Endothelial cell of umbilical vein (primary cell): ENCODE data around the gene IQGAP2. TPM values are rescaled to one million over a fixed set of nuclear protein-coding genes. Genes with fewer than 3 reads are reported as not detected.

Experiments used
- BruUV-seq: library from RNA; stranded (reverse); fragments of 400-500 nt; replicated peaks from 2 replicates; lab custom pipeline; 2021; lab: Mats Ljungman, UMichigan
- CTCF ChIA-PET: fragments of 300-600, 350-600 bp; sonication (Branson Sonifier 250); formaldehyde crosslinking; loops from one replicate; lab custom pipeline; 2021; ENCODE audit warnings: antibody characterized with exemption, inconsistent platforms; lab: Charles Lee
- POLR2A ChIA-PET: fragments of 300-600, 350-600 bp; sonication (Branson Sonifier 250); formaldehyde crosslinking; loops from one replicate; lab custom pipeline; 2021; ENCODE audit warnings: antibody characterized with exemption, inconsistent platforms; lab: Charles Lee
- DNase-seq: peaks from one replicate; pipeline ENCODE4 v3.0.0-alpha.2; 2011; ENCODE audit warnings: low read depth, low spot score
- FAIRE-seq: peaks from 2 replicates; lab custom pipeline; 2011; peaks lifted over from hg19 to GRCh38; lab: Jason Lieb, UNC
- H2AFZ ChIP-seq: 2 replicates; pipeline ENCODE4 v1.6.0; 2012; ENCODE audit warnings: low read depth, low read length, control low read depth, inconsistent platforms
- H3K27ac ChIP-seq: 2 replicates; pipeline ENCODE4 v1.5.1; 2011; ENCODE audit warnings: low read depth, mild to moderate bottlenecking, control low read depth, low read length, moderate library complexity; ENCODE audit not compliant: insufficient read depth
- H3K27me3 ChIP-seq, 2 experiments: 2 replicates each; pipeline versions ENCODE4 v1.6.0 to v1.6.1; 2011; ENCODE audit warnings: low read length in 2 of 2, mixed read lengths in 1 of 2; ENCODE audit not compliant: control insufficient read depth in 2 of 2, insufficient read depth in 2 of 2
- H3K36me3 ChIP-seq, 2 experiments: 2 replicates in 1 of 2; 3 replicates in 1 of 2; pipeline ENCODE4 v1.5.1; 2011; ENCODE audit warnings: low read length in 2 of 2, mild to moderate bottlenecking in 1 of 2, moderate library complexity in 1 of 2; ENCODE audit not compliant: control insufficient read depth in 2 of 2, insufficient read depth in 2 of 2; ENCODE audit errors: extremely low read depth in 1 of 2
- H3K4me1 ChIP-seq: 3 replicates; pipeline ENCODE4 v1.5.1; 2011; ENCODE audit warnings: mild to moderate bottlenecking, low read length; ENCODE audit not compliant: control insufficient read depth, insufficient read depth; ENCODE audit errors: extremely low read depth
- H3K4me2 ChIP-seq: 2 replicates; pipeline ENCODE4 v1.6.1; 2011; ENCODE audit warnings: low read length, control low read depth, mixed read lengths; ENCODE audit not compliant: insufficient read depth
- H3K4me3 ChIP-seq, 3 experiments: fragments of 200-600 bp in 1 of 3; sonication (generic), shearing (Covaris generic) in 1 of 3; replicated peaks in 1 of 3; 2 replicates each; pipeline ENCODE4 v1.5.1; 2011 to 2016; ENCODE audit warnings: control low read depth in 3 of 3, low read length in 3 of 3, mild to moderate bottlenecking in 2 of 3, inconsistent platforms in 1 of 3, low read depth in 1 of 3, moderate library complexity in 1 of 3; ENCODE audit not compliant: insufficient read depth in 1 of 3
- H3K79me2 ChIP-seq: 2 replicates; pipeline ENCODE4 v1.6.0; 2012; ENCODE audit warnings: low read length, inconsistent platforms; ENCODE audit not compliant: control insufficient read depth, insufficient read depth
- H3K9ac ChIP-seq: replicated peaks from 2 replicates; pipeline ENCODE3; 2011; ENCODE audit warnings: low read length, control low read depth; ENCODE audit not compliant: insufficient read depth; ENCODE audit errors: extremely low read depth
- H3K9me1 ChIP-seq: replicated peaks from 3 replicates; pipeline ENCODE4 v1.6.0; 2011; ENCODE audit warnings: mild to moderate bottlenecking, low read length; ENCODE audit not compliant: control insufficient read depth, insufficient read depth; ENCODE audit errors: extremely low read depth
- H3K9me3 ChIP-seq: replicated peaks from 2 replicates; pipeline ENCODE4 v1.5.1; 2012; ENCODE audit warnings: low read length, inconsistent platforms; ENCODE audit not compliant: control insufficient read depth, insufficient read depth
- H4K20me1 ChIP-seq: replicated peaks from 2 replicates; pipeline ENCODE3; 2011; ENCODE audit warnings: mild to moderate bottlenecking, low read length; ENCODE audit not compliant: control insufficient read depth, insufficient read depth; ENCODE audit errors: extremely low read depth
- EZH2 ChIP-seq: IDR thresholded peaks from 2 replicates; pipeline ENCODE4 v1.6.1; 2012; ENCODE audit warnings: borderline replicate concordance, low read depth, mild to moderate bottlenecking, moderate library complexity, low read length, inconsistent platforms; ENCODE audit not compliant: severe bottlenecking
- FOS ChIP-seq: IDR thresholded peaks from 2 replicates; pipeline ENCODE4 v1.6.1; 2011; ENCODE audit warnings: mild to moderate bottlenecking, low read length, moderate library complexity, borderline replicate concordance; ENCODE audit not compliant: insufficient read depth
- GATA2 ChIP-seq: IDR thresholded peaks from 2 replicates; pipeline ENCODE4 v1.7.0; 2011; ENCODE audit warnings: low read depth, mild to moderate bottlenecking, moderate library complexity, mixed read lengths, low read length; ENCODE audit not compliant: insufficient read length, insufficient read depth
- JUN ChIP-seq: IDR thresholded peaks from 2 replicates; pipeline ENCODE4 v1.6.1; 2011; ENCODE audit warnings: borderline replicate concordance, low read depth; ENCODE audit not compliant: insufficient read length, insufficient read depth
- MYC ChIP-seq: IDR thresholded peaks from one replicate; pipeline ENCODE4 v1.6.1; 2011; ENCODE audit warnings: mild to moderate bottlenecking, low read depth, low read length
- POLR2A ChIP-seq: IDR thresholded peaks from 2 replicates; pipeline ENCODE4 v1.6.1; 2012; ENCODE audit warnings: low read depth, mild to moderate bottlenecking, control low read depth, low read length
- POLR2AphosphoS5 ChIP-seq: IDR thresholded peaks from 2 replicates; pipeline ENCODE4 v1.6.1; 2012; ENCODE audit warnings: low read depth, mild to moderate bottlenecking, control low read depth, low read length, moderate library complexity; ENCODE audit not compliant: insufficient read depth
- dilution Hi-C: fragments of 300-500 bp; cut with MboI; formaldehyde crosslinking; loops from one replicate; pipeline ENCODE4 v1.15.0; 2019; ENCODE audit warnings: low sequenced_read_pairs; ENCODE audit not compliant: extremely low pct_ligation_motif_present
- intact Hi-C: fragments of 100-400 bp; cut with micrococcal nuclease; formaldehyde crosslinking; loops from one replicate; pipeline ENCODE4 v1.10.0; 2022
- polyA plus RNA-seq, 4 experiments: library from polyadenylated mRNA; depleted of rRNA in 3 of 4; stranded (reverse) in 3 of 4; unstranded in 1 of 4; fragments of >200 nt; gene quantifications; 2 replicates each; pipeline versions ENCODE4 v1.2.1 to v1.2.3, GENCODE V29; 2011 to 2012; ENCODE audit warnings: missing spikeins in 1 of 4
- total RNA-seq: library from RNA; stranded (reverse); gene quantifications from 2 replicates; pipeline ENCODE4 v1.2.3, GENCODE V29; 2021
- TF ChIP-seq, protein P1 (sequence below), 2 donors: IDR thresholded peaks; 1 replicate in 1 of 2; 2 replicates in 1 of 2; pipeline ENCODE4 v1.5.1; 2011; ENCODE audit warnings: low read length in 2 of 2, mild to moderate bottlenecking in 2 of 2, moderate library complexity in 2 of 2, control low read depth in 1 of 2, inconsistent platforms in 1 of 2, low read depth in 1 of 2; ENCODE audit not compliant: insufficient read depth in 1 of 2; ENCODE audit errors: extremely low read depth in 1 of 2
- TF ChIP-seq, protein P2 (sequence below): IDR thresholded peaks from 2 replicates; pipeline ENCODE4 v1.6.1; 2011; ENCODE audit not compliant: insufficient read depth, insufficient read length

Gene IQGAP2
- total and polyA plus RNA-seq, 2 donors (not counting 3 experiments of a cell fraction or from before 2014, with no cell fraction given): 4.5 to 4.7 TPM

DNA sequence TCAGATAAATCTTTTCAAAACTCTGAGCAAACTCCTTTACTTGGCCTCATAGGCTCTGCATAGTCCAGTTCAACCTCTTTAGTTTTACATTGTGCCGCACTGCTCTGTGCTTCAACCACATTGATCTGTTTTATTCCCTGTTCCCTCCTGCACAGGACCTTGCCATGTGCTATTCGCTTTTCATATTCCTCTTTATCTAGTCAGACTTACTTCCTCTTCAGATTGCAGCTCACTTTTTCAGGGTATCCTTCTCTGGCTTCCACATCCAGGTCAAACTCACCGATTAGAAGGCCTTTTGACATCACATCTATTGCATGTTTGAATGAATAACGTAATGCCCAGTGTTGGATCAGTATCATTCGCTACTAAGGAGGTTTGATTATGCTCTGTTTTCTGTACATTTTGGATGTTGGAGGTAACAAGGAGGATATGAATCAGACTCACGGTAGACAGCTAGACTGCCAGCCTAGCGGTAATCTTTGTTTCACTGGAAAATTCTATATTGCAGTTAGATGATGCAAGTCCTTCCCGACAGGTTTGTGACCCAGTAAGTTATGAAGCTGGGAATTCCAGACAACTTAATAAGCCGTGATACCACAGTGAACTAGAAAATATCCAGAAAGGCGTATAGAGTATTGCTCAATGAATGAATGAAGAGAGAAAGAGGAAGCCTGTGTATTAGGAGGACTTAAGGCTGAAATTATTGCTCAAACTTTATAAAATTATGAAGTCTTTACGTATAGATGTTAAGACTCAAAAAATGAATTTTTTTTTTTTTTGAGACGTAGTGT, 65.7 kb downstream of the IQGAP2 start:
- no peaks in the 10 kb centered on the region for H3K4me1 ChIP-seq
- no TSS peak for BruUV-seq
- FAIRE-seq (no peak), DNase-seq (no peak)
- no peak overlapping the region for H3K4me2 ChIP-seq
- no peak overlapping the region for H3K9ac ChIP-seq
- no peak overlapping the region for H3K4me3 ChIP-seq
- no peaks in the 10 kb centered on the region for H3K36me3 ChIP-seq
- no peaks in the 10 kb centered on the region for H3K9me3 ChIP-seq
- no peaks in the 10 kb centered on the region for H4K20me1 ChIP-seq
- intact Hi-C loops: no loop called here
- H2AFZ ChIP-seq: no peak overlapping the region
- TF ChIP-seq, protein P1, sequence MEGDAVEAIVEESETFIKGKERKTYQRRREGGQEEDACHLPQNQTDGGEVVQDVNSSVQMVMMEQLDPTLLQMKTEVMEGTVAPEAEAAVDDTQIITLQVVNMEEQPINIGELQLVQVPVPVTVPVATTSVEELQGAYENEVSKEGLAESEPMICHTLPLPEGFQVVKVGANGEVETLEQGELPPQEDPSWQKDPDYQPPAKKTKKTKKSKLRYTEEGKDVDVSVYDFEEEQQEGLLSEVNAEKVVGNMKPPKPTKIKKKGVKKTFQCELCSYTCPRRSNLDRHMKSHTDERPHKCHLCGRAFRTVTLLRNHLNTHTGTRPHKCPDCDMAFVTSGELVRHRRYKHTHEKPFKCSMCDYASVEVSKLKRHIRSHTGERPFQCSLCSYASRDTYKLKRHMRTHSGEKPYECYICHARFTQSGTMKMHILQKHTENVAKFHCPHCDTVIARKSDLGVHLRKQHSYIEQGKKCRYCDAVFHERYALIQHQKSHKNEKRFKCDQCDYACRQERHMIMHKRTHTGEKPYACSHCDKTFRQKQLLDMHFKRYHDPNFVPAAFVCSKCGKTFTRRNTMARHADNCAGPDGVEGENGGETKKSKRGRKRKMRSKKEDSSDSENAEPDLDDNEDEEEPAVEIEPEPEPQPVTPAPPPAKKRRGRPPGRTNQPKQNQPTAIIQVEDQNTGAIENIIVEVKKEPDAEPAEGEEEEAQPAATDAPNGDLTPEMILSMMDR (IDR thresholded peaks at IDR 0.05; ENCODE audit: extremely low read depth in 1 of 2, insufficient read depth in 1 of 2, low read depth in 1 of 2, low read length in 2 of 2): no peak
- no peak for TF ChIP-seq POLR2A
- no peak for TF ChIP-seq EZH2
- CTCF ChIA-PET: no interaction called here
- H3K27ac ChIP-seq: no peak overlapping the region
- H3K79me2 ChIP-seq: no peaks in the 10 kb centered on the region
- no peaks in the 10 kb centered on the region for H3K9me1 ChIP-seq
- peaks cover 0 to 2% of the 10 kb centered on the region in 2 experiments for H3K27me3 ChIP-seq
- dilution Hi-C loops: no loop called here
- POLR2A ChIA-PET: no interaction called here

DNA sequence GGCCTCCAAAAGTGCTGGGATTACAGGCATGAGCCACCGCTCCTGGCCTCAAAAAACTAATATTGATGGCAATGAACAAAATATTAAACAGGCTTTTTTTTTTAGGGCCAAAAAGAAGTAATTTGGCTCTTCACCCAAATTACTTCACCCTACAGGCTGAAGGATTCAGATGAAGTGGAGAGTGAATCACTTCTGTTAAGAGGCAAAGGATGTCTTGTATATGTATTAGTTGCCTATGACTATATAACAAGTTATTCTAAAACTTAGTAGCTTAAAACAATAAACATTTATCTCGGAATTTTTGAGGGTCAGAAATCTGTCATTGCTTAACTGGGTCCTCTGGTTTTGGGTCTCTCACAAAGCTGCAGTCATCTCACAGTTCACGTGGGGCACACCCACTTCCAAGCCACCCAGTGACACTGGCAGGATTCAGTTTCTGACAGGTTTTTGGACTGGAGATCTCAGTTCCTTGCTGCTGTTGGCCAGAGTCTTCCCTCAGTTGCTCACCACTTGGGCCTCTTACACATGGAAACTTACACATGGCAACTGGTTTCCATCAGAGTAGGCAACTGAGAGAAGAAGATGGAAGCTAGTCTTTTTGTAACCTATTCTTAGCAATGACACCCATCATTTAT, 66.7 kb downstream of the IQGAP2 start:
- Histone ChIP-seq H3K9me1 (no peaks in the 10 kb centered on the region), H3K27ac (no peak overlapping the region), H2AFZ (no peak overlapping the region), H4K20me1 (no peaks in the 10 kb centered on the region), H3K79me2 (no peaks in the 10 kb centered on the region), H3K36me3 (no peaks in the 10 kb centered on the region), H3K9me3 (no peaks in the 10 kb centered on the region), H3K4me2 (no peak overlapping the region), H3K27me3 (peaks cover 0 to 2% of the 10 kb centered on the region in 2 experiments), H3K4me3 (no peak overlapping the region), H3K4me1 (no peaks in the 10 kb centered on the region), H3K9ac (no peak overlapping the region)
- no TSS peak for BruUV-seq
- intact Hi-C loops (no loop called here), dilution Hi-C loops (no loop called here)
- ChIA-PET CTCF (no interaction called here), POLR2A (no interaction called here)
- FAIRE-seq (no peak), DNase-seq (no peak)
- TF ChIP-seq MYC (no peak), GATA2 (no peak), JUN (no peak), POLR2AphosphoS5 (no peak), POLR2A (no peak), FOS (no peak), EZH2 (no peak)
- TF ChIP-seq, protein P2, sequence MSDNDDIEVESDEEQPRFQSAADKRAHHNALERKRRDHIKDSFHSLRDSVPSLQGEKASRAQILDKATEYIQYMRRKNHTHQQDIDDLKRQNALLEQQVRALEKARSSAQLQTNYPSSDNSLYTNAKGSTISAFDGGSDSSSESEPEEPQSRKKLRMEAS: no peak
- TF ChIP-seq, protein P1 (IDR thresholded peaks at IDR 0.05; ENCODE audit: extremely low read depth in 1 of 2, insufficient read depth in 1 of 2, low read depth in 1 of 2, low read length in 2 of 2): no peak
